HEK293 (cell line): ENCODE results near the gene IL1RAP.
A peak's percentile ranks its signal among the peaks of the same experiment; 100 is the strongest.

Experiments
- GLI4 ChIP-seq: fragments of 450-650 bp; formaldehyde crosslinking; IDR thresholded peaks from 2 replicates; pipeline ENCODE4 v1.5.1; 2016; ENCODE audit warnings: missing biosample characterization, missing genetic modification characterization
- KLF10 ChIP-seq: fragments of 450-650 bp; IDR thresholded peaks from 2 replicates; pipeline ENCODE4 v1.5.1; 2018; ENCODE audit warnings: missing biosample characterization, mild to moderate bottlenecking, missing genetic modification characterization
- MEIS1 ChIP-seq: sonication (generic); formaldehyde crosslinking; IDR thresholded peaks from 2 replicates; pipeline ENCODE4 v1.8.1; 2022; ENCODE audit warnings: missing genetic modification reagents, mild to moderate bottlenecking, borderline replicate concordance
- PRDM6 ChIP-seq: fragments of 450-650 bp; formaldehyde crosslinking; IDR thresholded peaks from 2 replicates; pipeline ENCODE4 v1.5.1; 2017; ENCODE audit warnings: missing biosample characterization, missing genetic modification characterization
- ZBTB10 ChIP-seq: fragments of 450-650 bp; formaldehyde crosslinking; IDR thresholded peaks from 2 replicates; pipeline ENCODE4 v1.5.1; 2016; ENCODE audit warnings: missing biosample characterization, missing genetic modification characterization
- ZBTB11 ChIP-seq: fragments of 450-650 bp; formaldehyde crosslinking; conservative IDR thresholded peaks from 2 replicates; pipeline ENCODE4 v1.5.1; 2016; ENCODE audit warnings: low read depth, missing biosample characterization, missing genetic modification characterization
- ZFP41 ChIP-seq: fragments of 450-650 bp; formaldehyde crosslinking; IDR thresholded peaks from 2 replicates; pipeline ENCODE4 v1.5.1; 2016; ENCODE audit warnings: missing biosample characterization, missing genetic modification characterization, borderline replicate concordance
- ZNF146 ChIP-seq: fragments of 450-650 bp; formaldehyde crosslinking; IDR thresholded peaks from 2 replicates; pipeline ENCODE4 v1.5.1; 2016; ENCODE audit warnings: missing biosample characterization, missing genetic modification characterization
- ZNF148 ChIP-seq: fragments of 450-650 bp; formaldehyde crosslinking; IDR thresholded peaks from 2 replicates; pipeline ENCODE4 v1.5.0; 2017; ENCODE audit warnings: missing biosample characterization, missing genetic modification characterization, borderline replicate concordance
- ZNF16 ChIP-seq: fragments of 450-650 bp; formaldehyde crosslinking; IDR thresholded peaks from 2 replicates; pipeline ENCODE4 v1.5.1; 2016; ENCODE audit warnings: low read depth, missing biosample characterization, missing genetic modification characterization
- ZNF18 ChIP-seq: fragments of 450-650 bp; formaldehyde crosslinking; IDR thresholded peaks from 2 replicates; pipeline ENCODE4 v1.5.1; 2016; ENCODE audit warnings: missing biosample characterization, missing genetic modification characterization
- ZNF274 ChIP-seq, 2 experiments: fragments of 200-500 bp in 1 of 2; fragments of 450-650 bp in 1 of 2; sonication (Bioruptor generic) in 1 of 2; formaldehyde crosslinking in 1 of 2; IDR thresholded peaks; 2 replicates each; pipeline versions ENCODE4 v1.5.1 to v1.6.1; 2014 to 2016; ENCODE audit warnings: borderline replicate concordance in 1 of 2, inconsistent platforms in 1 of 2, low read length in 1 of 2, missing biosample characterization in 1 of 2, missing genetic modification characterization in 1 of 2
- ZNF292 ChIP-seq: fragments of 450-650 bp; formaldehyde crosslinking; IDR thresholded peaks from 2 replicates; pipeline ENCODE4 v1.5.1; 2016; ENCODE audit warnings: low read depth, missing biosample characterization, missing genetic modification characterization, borderline replicate concordance
- ZNF37A ChIP-seq: fragments of 450-650 bp; IDR thresholded peaks from 2 replicates; pipeline ENCODE4 v1.5.1; 2018; ENCODE audit warnings: missing biosample characterization, missing genetic modification characterization
- ZNF449 ChIP-seq: fragments of 450-650 bp; formaldehyde crosslinking; IDR thresholded peaks from 2 replicates; pipeline ENCODE4 v1.5.1; 2017; ENCODE audit warnings: missing biosample characterization, mild to moderate bottlenecking, missing genetic modification characterization, moderate library complexity
- ZNF501 ChIP-seq: fragments of 450-650 bp; formaldehyde crosslinking; IDR thresholded peaks from 2 replicates; pipeline ENCODE4 v1.5.1; 2016; ENCODE audit warnings: missing biosample characterization, missing genetic modification characterization
- ZNF549 ChIP-seq: fragments of 450-650 bp; IDR thresholded peaks from 2 replicates; pipeline ENCODE4 v1.5.1; 2018; ENCODE audit warnings: missing biosample characterization, missing genetic modification characterization, mild to moderate bottlenecking, inconsistent platforms, moderate library complexity
- ZNF639 ChIP-seq: fragments of 450-650 bp; formaldehyde crosslinking; IDR thresholded peaks from 2 replicates; pipeline ENCODE4 v1.5.1; 2016; ENCODE audit warnings: missing biosample characterization, missing genetic modification characterization
- ZNF658 ChIP-seq: fragments of 450-650 bp; formaldehyde crosslinking; IDR thresholded peaks from 2 replicates; pipeline ENCODE4; 2016; ENCODE audit warnings: missing biosample characterization, missing genetic modification characterization
- ZNF664 ChIP-seq: fragments of 450-650 bp; formaldehyde crosslinking; IDR thresholded peaks from 2 replicates; pipeline ENCODE4 v1.5.1; 2016; ENCODE audit warnings: missing biosample characterization, missing genetic modification characterization
- ZNF830 ChIP-seq: fragments of 450-650 bp; IDR thresholded peaks from 2 replicates; pipeline ENCODE4 v1.5.0; 2018; ENCODE audit warnings: missing biosample characterization, missing genetic modification characterization, low read depth, mild to moderate bottlenecking, moderate library complexity

IL1RAP gene

GRCh38 chr3:190513409-190514370 lies at the start of gene IL1RAP (continued):
- no peak for TF ChIP-seq ZNF639 (tag by site-specific recombination)
- TF ChIP-seq ZNF830 (tag by site-specific recombination): no peak
- no peak for TF ChIP-seq ZNF37A
- TF ChIP-seq ZNF449 (tag by site-specific recombination): no peak
- TF ChIP-seq ZNF18 (tag by site-specific recombination): no peak
- TF ChIP-seq MEIS1 (CRISPR knock-in tag): no peak
- TF ChIP-seq ZNF549 (tag by site-specific recombination): no peak
- TF ChIP-seq KLF10 (tag by site-specific recombination): peak; percentile 43; the same call in 1 of the 2 replicates
- TF ChIP-seq ZNF274 (IDR thresholded peaks at IDR 0.05; ENCODE audit: low read length): no peak
- TF ChIP-seq ZNF274 (tag by site-specific recombination; IDR thresholded peaks at IDR 0.05; ENCODE audit: borderline replicate concordance): no peak
- TF ChIP-seq ZNF292: no peak
- peak; percentile 9; the same call in 1 of the 2 replicates for TF ChIP-seq ZBTB11 (tag by site-specific recombination)
- TF ChIP-seq ZNF148 (tag by site-specific recombination): no peak
- TF ChIP-seq ZBTB10 (tag by site-specific recombination): no peak
- peak; percentile 49; the same call in 1 of the 2 replicates for TF ChIP-seq ZNF501
- no peak for TF ChIP-seq ZNF664 (tag by site-specific recombination)
- TF ChIP-seq PRDM6: no peak
- TF ChIP-seq GLI4 (tag by site-specific recombination): no peak
- TF ChIP-seq ZNF146: no peak
- no peak for TF ChIP-seq ZFP41 (tag by site-specific recombination)
- no peak for TF ChIP-seq ZNF16 (tag by site-specific recombination)
- no peak for TF ChIP-seq ZNF658 (tag by site-specific recombination)
